Gastroesophageal sphincter (tissue), 4 donors: ENCODE measurements around the gene SRP19. TPM values are rescaled to one million over a fixed set of nuclear protein-coding genes. Genes with fewer than 3 reads are reported as not detected.

Experiments
- ATAC-seq: fragments of 150-250 bp; one replicate; pipeline ENCODE4 v1.9.1; 2016; ENCODE audit warnings: mild to moderate bottlenecking, moderate library complexity
- H3K27ac ChIP-seq, 4 donors: fragments of 200-600 bp; sonication (generic) in 3 of 4; 1 replicate in 3 of 4; 2 replicates in 1 of 4; pipeline ENCODE4 v1.5.1; 2016 to 2019
- H3K27me3 ChIP-seq: fragments of 200-600 bp; sonication (generic); one replicate; pipeline ENCODE4 v1.5.1; 2019
- H3K36me3 ChIP-seq, 2 donors: fragments of 200-600 bp; sonication (generic); one replicate each; pipeline ENCODE4 v1.5.1; 2019; ENCODE audit warnings: control low read depth in 1 of 2
- H3K4me1 ChIP-seq, 3 donors: fragments of 200-600 bp; sonication (generic); 1 replicate in 2 of 3; 2 replicates in 1 of 3; pipeline ENCODE4 v1.5.1; 2016 to 2019; ENCODE audit warnings: control low read depth in 2 of 3
- H3K4me3 ChIP-seq, 2 donors: fragments of 200-600 bp; sonication (generic); one replicate each; pipeline ENCODE4 v1.5.1; 2019; ENCODE audit warnings: mild to moderate bottlenecking in 1 of 2, moderate library complexity in 1 of 2
- H3K9me3 ChIP-seq, 3 donors: fragments of 200-600 bp; sonication (generic); one replicate each; pipeline ENCODE4 v1.5.1; 2017 to 2019; ENCODE audit warnings: control low read depth in 2 of 3
- EP300 ChIP-seq: sonication (generic); formaldehyde crosslinking; IDR thresholded peaks from one replicate; pipeline ENCODE4 v1.6.1; 2017; ENCODE audit warnings: antibody characterized with exemption, mild to moderate bottlenecking
- POLR2A ChIP-seq, 2 donors: fragments of 450-650 bp; IDR thresholded peaks; one replicate each; pipeline ENCODE4 v1.6.1; 2017; ENCODE audit warnings: antibody characterized with exemption in 2 of 2, mild to moderate bottlenecking in 2 of 2, moderate library complexity in 1 of 2
- POLR2AphosphoS5 ChIP-seq: sonication (generic); formaldehyde crosslinking; IDR thresholded peaks from one replicate; pipeline ENCODE4 v1.6.1; 2017; ENCODE audit warnings: antibody characterized with exemption
- WGBS, 2 donors: methylation state at CpG; one replicate each; pipeline ENCODE4 v1.1.5; 2018; ENCODE audit warnings: low coverage in 1 of 2; 5-methylcytosine and 5-hydroxymethylcytosine counted together
- total RNA-seq, 4 donors: library from RNA; depleted of rRNA; stranded (reverse); fragments of >200 nt; gene quantifications; one replicate each; pipeline ENCODE4 v1.1.0, GENCODE V29; 2016
- TF ChIP-seq, protein P1 (sequence below), 4 experiments: fragments of 200-600 bp in 2 of 4; fragments of 450-650 bp in 2 of 4; sonication (generic) in 1 of 4; IDR thresholded peaks; one replicate each; pipeline ENCODE4 v1.5.1; 2017 to 2019; ENCODE audit warnings: antibody characterized with exemption in 4 of 4, mild to moderate bottlenecking in 2 of 4, moderate library complexity in 2 of 4

The SRP19 gene
- total RNA-seq, 4 donors from 2014 or later = 36.5 to 96.8 (median 69.2) TPM

DNA sequence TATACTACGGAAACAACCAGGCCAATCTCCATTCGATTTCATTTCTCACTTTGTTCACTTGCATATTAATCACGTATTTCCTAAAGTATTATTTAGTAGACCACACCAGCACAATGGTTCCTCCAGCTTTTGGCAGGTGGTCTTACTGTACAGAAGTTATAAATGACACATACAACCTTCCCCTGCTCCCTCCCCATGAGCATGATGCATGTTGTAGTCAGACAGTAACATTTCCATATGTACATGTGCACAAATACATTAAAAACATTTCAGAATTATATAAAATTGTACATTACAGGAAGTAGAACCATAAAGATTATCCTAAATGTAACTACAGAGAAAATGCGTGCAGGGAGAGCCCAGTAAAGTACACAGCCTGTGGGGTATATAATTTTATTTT is 17.0 kb downstream of the SRP19 start:
- Histone ChIP-seq H3K36me3 (peaks cover 0 to 80% of the 10 kb centered on the region in 2 donors), H3K27me3 (no peaks in the 10 kb centered on the region), H3K9me3 (no peaks in the 10 kb centered on the region), H3K4me3 (no peak overlapping the region), H3K27ac (no peak overlapping the region), H3K4me1 (peaks cover 0 to 10% (median 0%) of the 10 kb centered on the region in 3 donors)
- 61 to 84% methylated on average over 3 to 4 of the region's 4 CpGs for WGBS, 2 donors
- TF ChIP-seq POLR2AphosphoS5 = no peak
- TF ChIP-seq, protein P1, sequence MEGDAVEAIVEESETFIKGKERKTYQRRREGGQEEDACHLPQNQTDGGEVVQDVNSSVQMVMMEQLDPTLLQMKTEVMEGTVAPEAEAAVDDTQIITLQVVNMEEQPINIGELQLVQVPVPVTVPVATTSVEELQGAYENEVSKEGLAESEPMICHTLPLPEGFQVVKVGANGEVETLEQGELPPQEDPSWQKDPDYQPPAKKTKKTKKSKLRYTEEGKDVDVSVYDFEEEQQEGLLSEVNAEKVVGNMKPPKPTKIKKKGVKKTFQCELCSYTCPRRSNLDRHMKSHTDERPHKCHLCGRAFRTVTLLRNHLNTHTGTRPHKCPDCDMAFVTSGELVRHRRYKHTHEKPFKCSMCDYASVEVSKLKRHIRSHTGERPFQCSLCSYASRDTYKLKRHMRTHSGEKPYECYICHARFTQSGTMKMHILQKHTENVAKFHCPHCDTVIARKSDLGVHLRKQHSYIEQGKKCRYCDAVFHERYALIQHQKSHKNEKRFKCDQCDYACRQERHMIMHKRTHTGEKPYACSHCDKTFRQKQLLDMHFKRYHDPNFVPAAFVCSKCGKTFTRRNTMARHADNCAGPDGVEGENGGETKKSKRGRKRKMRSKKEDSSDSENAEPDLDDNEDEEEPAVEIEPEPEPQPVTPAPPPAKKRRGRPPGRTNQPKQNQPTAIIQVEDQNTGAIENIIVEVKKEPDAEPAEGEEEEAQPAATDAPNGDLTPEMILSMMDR (IDR thresholded peaks at IDR 0.05) = no peak
- no peak for TF ChIP-seq POLR2A (IDR thresholded peaks at IDR 0.05)
- TF ChIP-seq EP300 = no peak
- no peak for ATAC-seq

- ATAC-seq = no peak
- WGBS, 2 donors = 81 to 84% methylated on average over 4 of the region's 4 CpGs
- peaks cover 2 to 86% of the 10 kb centered on the region in 2 donors for H3K36me3 ChIP-seq
- peaks cover 0 to 10% (median 0%) of the 10 kb centered on the region in 3 donors for H3K4me1 ChIP-seq
- H3K4me3 ChIP-seq = no peak overlapping the region
- no peaks in the 10 kb centered on the region for H3K27me3 ChIP-seq
- TF ChIP-seq EP300 (no peak), POLR2AphosphoS5 (no peak), POLR2A (IDR thresholded peaks at IDR 0.05) (no peak)
- TF ChIP-seq, protein P1 (IDR thresholded peaks at IDR 0.05) = no peak
- H3K9me3 ChIP-seq = no peaks in the 10 kb centered on the region
- H3K27ac ChIP-seq = no peak overlapping the region
Measured at GRCh38 chr5:112878760-112879159, 17.7 kb downstream of the SRP19 start.

- no peak for TF ChIP-seq EP300
- no peak for TF ChIP-seq POLR2AphosphoS5
- TF ChIP-seq, protein P1 (IDR thresholded peaks at IDR 0.05) = no peak
- no peak for TF ChIP-seq POLR2A (IDR thresholded peaks at IDR 0.05)
- peaks cover 7 to 98% of the 10 kb centered on the region in 2 donors for H3K36me3 ChIP-seq
- no peak for ATAC-seq
- H3K4me1 ChIP-seq = peaks cover 0 to 10% (median 0%) of the 10 kb centered on the region in 3 donors
- 82% methylated on average over 2 of the region's 2 CpGs; no CpG with 5 or more reads in 1 of the 2 donors for WGBS, 2 donors
- no peak overlapping the region for H3K27ac ChIP-seq
- H3K9me3 ChIP-seq = no peaks in the 10 kb centered on the region
- H3K4me3 ChIP-seq = no peak overlapping the region
- no peaks in the 10 kb centered on the region for H3K27me3 ChIP-seq
Measured at GRCh38 chr5:112880219-112880964, 19.3 kb downstream of the SRP19 start.

- 84 to 89% methylated on average over 2 of the region's 2 CpGs for WGBS, 2 donors
- H3K36me3 ChIP-seq = peaks cover 7 to 92% of the 10 kb centered on the region in 2 donors
- H3K27ac ChIP-seq = no peak overlapping the region
- no peak for ATAC-seq
- no peaks in the 10 kb centered on the region for H3K27me3 ChIP-seq
- peaks cover 0 to 10% (median 0%) of the 10 kb centered on the region in 3 donors for H3K4me1 ChIP-seq
- H3K4me3 ChIP-seq = no peak overlapping the region
- H3K9me3 ChIP-seq = no peaks in the 10 kb centered on the region
- no peak for TF ChIP-seq POLR2AphosphoS5
- TF ChIP-seq POLR2A (IDR thresholded peaks at IDR 0.05) = no peak
- TF ChIP-seq, protein P1 (IDR thresholded peaks at IDR 0.05) = no peak
Measured at GRCh38 chr5:112883192-112883591, 22.1 kb downstream of the SRP19 start.

GRCh38 chr5:112885001-112885400 is 23.9 kb downstream of the SRP19 start:
- WGBS, 2 donors = 71 to 92% methylated on average over 2 to 3 of the region's 3 CpGs
- H3K27ac ChIP-seq = no peak overlapping the region

More at GRCh38 chr5:112885001-112885400, 23.9 kb downstream of the SRP19 start:
- H3K36me3 ChIP-seq = peaks cover 7 to 77% of the 10 kb centered on the region in 2 donors
- no peak overlapping the region for H3K4me3 ChIP-seq
- ATAC-seq = no peak
- H3K27me3 ChIP-seq = no peaks in the 10 kb centered on the region
- TF ChIP-seq POLR2A (IDR thresholded peaks at IDR 0.05) (no peak), EP300 (no peak), POLR2AphosphoS5 (no peak)
- TF ChIP-seq, protein P1 (IDR thresholded peaks at IDR 0.05) = no peak
- H3K9me3 ChIP-seq = no peaks in the 10 kb centered on the region
- peaks cover 0 to 7% (median 0%) of the 10 kb centered on the region in 3 donors for H3K4me1 ChIP-seq
